ENCODE measurements around the gene ZBTB8OS.
"Not testable (repeated sequence)": the region's sequence is repeated elsewhere in the genome, so short reads cannot be mapped to it uniquely, and the experiment has no call there.

ZBTB8OS gene

DNA sequence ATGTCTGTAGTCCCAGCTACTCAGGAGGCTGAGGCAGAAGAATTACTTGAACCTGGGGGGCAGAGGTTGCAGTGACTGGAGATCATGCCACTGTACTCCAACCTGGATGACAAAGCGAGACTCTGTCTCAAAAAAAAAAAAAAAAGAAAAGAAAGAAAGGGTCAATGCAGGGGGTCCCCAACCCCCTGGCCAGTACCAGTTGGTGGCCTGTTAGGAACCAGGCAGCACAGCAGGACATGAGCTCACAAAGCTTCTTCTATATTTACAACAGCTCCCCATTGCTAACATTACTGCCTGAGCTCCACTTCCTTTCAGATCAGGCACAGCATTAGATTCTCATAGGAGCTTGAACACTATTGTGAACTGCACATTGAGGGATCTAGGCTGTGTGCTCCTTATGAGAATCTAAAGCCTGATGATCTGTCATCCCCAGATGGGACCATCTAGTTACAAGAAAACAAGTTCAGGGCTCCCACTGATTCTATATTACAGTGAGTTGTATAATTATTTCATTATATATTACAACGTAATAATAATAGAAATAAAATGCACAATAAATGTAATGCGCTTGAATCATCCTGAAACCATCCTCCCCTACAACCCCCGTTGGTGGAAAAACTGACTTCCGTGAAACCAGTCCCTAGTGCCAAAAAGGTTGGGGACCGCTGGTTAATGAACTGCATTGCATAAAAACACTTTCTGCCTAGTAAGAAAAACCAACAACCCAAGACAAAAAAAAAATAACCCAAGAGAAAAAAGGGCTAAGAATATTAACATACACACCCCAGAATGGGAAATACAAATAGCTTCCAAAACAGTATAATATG lies 2.8 kb downstream of the ZBTB8OS start:
- no peak for DNase-seq

GRCh38 chr1:32644426-32644825 lies 5.9 kb downstream of the ZBTB8OS start:
- DNase-seq: no peak

GRCh38 chr1:32642292-32642827 lies 8.0 kb downstream of the ZBTB8OS start:
- DNase-seq: not testable (repeated sequence)

DNA sequence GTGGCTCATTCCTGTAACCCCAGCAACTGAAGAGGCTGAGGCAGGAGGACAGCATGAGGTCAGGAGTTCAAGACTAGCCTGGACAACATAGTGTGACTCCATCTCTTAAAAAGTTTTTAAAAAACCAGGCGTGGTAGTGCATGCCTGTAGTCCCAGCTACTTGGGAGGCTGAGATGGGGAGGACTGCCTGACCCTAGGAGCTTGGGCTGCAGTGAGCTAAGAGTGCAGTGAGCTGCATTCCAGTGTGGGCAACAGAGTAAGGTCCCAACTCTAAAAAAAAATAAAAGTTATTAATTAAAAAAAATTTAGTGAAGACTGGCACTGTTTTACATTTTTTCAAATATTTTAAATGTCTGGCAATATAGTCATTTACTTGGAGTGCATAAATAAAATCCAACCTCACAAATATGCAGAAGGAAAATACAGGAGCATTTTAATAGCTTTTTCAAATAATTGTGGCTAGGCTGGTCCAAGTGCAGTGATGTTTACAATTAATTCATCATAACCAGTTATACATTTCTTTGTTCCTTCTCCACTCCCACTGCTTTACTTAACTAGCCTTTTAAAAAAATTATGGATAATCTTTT lies 10.8 kb downstream of the ZBTB8OS start:
- no peak for DNase-seq

- no peak for DNase-seq
These were observed 13.3 kb downstream of the ZBTB8OS start for GRCh38 chr1:32636914-32637645.

DNA sequence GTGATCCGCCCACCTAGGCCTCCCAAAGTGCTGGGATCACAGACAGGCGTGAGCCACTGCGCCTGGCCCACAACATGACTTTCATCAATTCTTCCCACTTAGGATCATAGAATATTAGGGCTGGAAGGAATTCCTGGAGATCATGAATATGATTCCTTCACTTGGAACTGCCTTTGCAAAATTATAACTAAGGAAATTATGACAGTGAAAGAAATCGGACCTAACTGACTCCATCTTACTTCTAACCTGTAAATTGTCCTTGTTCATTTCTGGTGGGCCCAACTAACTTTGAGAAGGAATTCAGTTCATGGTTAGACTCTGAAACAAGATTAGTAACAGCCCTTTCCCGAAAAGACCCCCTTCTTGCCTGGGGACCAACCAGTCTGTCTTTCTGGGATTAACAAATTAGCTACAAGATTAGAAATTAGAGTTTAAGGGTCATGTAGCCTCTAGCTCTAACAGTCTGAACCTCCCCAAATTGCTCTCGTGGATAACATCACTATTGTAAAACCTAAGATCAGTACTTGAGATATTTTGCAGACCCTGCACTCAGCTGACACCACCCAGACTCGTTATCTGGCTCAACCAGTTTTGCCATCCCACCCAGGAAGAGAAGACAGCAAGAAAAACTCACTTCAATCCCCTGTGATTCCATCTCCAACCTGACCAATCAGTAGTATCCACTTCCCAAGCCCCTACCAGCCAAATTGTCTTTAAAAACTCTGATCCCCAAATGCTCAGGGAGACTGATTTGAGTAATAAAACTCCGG lies 14.7 kb downstream of the ZBTB8OS start:
- no peak for DNase-seq

DNA sequence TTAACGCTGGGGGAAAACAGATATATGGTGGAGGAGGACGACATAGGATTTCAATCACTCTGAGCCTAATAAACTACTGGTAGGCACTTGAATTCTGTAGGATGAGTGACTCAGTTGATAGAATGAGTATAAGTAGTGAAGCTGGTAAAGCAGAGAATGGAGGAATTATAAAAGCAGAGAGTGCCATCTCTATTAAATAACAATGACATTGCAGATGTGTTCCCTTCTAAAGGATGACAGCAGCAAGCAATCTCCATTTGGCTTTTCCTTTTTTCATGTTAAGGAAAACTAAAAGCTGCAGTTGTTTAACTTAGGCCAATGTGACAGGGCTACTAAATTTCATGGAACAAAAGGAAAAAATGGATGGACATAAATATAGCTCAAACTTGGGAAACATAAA lies 17.5 kb downstream of the ZBTB8OS start:
- no peak for DNase-seq

- not testable (repeated sequence) for DNase-seq
These were observed 20.2 kb downstream of the ZBTB8OS start for GRCh38 chr1:32630173-32630572.

- DNase-seq: no peak
These were observed 22.7 kb downstream of the ZBTB8OS start for GRCh38 chr1:32627596-32628162.

GRCh38 chr1:32626176-32626575 lies 24.2 kb downstream of the ZBTB8OS start:
- DNase-seq: no peak

DNA sequence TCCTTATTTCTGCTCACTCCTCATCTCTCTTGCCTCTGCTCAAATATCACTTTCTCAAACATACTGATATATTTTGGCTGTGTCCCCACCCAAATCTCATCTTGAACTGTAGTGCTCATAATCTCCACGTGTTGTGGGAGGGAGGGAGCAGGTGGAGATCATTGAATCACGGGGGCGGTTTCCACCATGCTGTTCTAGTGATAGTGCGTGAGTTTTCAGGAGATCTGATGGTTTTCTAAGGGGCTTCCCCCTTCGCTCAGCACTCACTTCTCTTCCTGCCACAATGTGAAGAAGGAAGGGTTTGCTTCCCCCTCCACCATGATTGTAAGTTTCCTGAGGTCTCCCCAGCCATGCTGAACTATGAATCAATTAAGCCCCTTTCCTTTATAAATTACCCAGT lies 26.6 kb downstream of the ZBTB8OS start:
- DNase-seq: no peak

DNA sequence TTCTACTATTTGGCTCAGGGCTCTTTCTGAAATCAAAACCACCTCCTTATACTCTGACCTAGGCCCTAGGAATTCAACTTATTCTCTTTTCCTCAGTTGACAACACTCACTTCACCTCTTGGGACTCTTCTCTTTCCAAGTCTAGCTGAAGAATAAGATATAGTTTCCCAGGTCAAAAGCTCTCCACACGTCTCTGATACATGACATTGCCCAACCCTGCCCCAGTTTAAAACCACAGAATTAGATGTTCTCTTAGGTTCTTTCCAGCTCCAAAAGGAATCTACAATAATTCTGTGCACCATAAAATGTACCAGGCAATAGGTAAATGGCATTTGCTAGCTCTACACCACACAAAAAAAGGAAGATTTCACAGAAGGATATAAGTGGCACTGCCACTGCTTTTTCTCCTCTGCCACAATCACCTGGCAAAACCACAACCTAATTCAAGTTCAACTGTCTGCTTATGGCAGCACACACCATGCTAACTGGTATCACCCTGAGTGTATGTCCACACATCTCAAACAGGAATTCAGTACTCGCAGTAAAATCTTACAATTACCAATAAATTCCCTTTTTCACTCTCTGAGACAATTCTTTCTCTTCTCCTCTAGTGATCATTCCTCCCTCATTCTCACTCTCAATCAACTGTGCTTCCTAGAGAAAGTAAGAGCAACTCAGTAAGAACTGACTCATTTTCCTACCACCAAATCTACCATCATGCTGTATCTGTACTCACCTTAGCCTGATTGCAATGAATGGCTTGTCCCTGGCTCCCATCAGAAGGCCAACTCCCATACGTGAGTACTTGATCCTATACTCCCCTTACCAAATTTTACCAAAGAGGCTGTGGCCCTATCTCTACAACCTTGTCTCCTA lies 27.3 kb downstream of the ZBTB8OS start:
- no peak for DNase-seq

DNA sequence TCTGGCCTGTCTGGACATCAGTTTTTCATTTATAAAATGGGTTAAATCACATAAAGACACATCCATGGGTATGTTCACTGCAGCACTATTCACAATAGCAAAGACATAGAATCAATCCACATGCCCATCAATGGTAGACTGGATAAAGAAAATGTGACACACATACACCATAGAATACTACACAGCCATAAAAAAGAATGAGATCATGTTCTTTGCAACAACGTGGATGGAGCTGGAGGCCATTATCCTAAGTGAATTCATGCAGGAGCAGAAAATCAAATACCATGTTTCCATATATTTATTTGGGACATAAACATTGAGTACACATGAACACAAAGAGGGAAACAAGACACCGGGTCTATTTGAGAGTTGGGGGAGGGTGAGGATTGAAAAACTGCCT lies 28.1 kb downstream of the ZBTB8OS start:
- DNase-seq: no peak

GRCh38 chr1:32619701-32620485 lies 30.5 kb downstream of the ZBTB8OS start:
- DNase-seq: no peak

DNA sequence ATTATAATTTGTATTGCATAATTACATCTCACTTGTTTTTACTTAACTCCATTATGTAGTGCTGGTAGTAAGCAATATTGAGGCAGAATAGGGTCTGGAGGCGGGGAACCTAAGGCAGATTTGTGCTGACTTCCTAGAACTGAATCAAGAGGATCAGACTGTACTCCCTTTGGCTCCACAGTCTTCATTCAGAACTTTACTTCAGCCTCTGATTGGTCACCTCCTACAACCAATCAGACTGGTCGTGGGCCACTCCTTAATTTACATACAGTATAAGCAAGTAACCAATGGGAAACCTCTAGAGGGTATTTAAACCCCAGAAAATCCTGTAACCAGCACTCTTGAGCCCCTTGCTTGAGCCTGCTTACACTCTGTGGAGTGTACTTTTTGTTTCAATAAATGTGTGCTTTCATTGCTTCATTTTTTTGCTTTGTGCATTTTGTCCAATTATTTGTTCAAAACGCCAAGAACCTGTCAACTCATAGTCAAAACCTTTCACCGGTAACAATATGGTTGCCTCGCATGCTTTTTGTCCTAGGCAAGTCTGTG lies 31.6 kb downstream of the ZBTB8OS start:
- DNase-seq: no peak

- no peak for DNase-seq
These were observed 36.9 kb downstream of the ZBTB8OS start for GRCh38 chr1:32613472-32613871.

GRCh38 chr1:32612189-32612881 lies 38.0 kb downstream of the ZBTB8OS start:
- DNase-seq: peak; percentile 65

GRCh38 chr1:32611859-32612188 lies 38.5 kb downstream of the ZBTB8OS start:
- no peak for DNase-seq

DNA sequence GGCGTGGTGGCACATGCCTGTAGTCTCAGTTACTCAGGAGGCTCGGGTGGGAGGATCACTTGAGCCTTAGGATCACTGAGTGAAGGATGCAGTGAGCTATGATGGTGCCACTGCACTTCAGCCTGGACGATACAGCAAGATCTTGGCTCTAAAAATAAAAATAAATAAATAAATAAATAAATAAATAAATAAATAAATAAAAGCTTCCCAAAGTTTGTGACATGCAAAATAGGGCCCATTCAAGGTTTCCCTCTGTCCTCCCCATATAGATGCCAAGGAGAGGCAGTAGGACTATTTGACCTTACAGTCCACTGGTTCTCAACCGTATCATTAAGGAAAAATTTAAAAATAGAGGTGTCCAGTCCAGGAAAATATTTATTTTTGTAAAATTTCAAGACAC lies 41.2 kb downstream of the ZBTB8OS start:
- DNase-seq: no peak

All from NCI-H2029 (cell line).